MG63 (cell line): ENCODE measurements around the gene SPRY1. TPM values are rescaled to one million over a fixed set of nuclear protein-coding genes. Genes with fewer than 3 reads are reported as not detected.

Experiments used
- DNase-seq: peaks from one replicate; pipeline ENCODE4 v3.0.0-alpha.2; 2020
- H3K27me3 ChIP-seq: fragments of 250-450 bp; sonication (Bioruptor Pico); 2 replicates; pipeline ENCODE4 v1.5.1; 2020; ENCODE audit warnings: mild to moderate bottlenecking, moderate library complexity
- H3K36me3 ChIP-seq: fragments of 250-450 bp; sonication (Bioruptor Pico); 2 replicates; pipeline ENCODE4 v1.5.1; 2020; ENCODE audit warnings: mild to moderate bottlenecking, moderate library complexity
- H3K4me3 ChIP-seq: fragments of 250-450 bp; sonication (Bioruptor Pico); 2 replicates; pipeline ENCODE4 v1.5.1; 2020; ENCODE audit warnings: mild to moderate bottlenecking, moderate library complexity
- H3K9me3 ChIP-seq: fragments of 250-450 bp; sonication (Bioruptor Pico); 2 replicates; pipeline ENCODE4 v1.5.1; 2020; ENCODE audit warnings: mild to moderate bottlenecking, moderate library complexity
- total RNA-seq: library from RNA; depleted of rRNA; stranded (reverse); fragments of >200 nt; shearing (Covaris generic); gene quantifications from 2 replicates; pipeline ENCODE4 v1.2.3, GENCODE V29; 2014; ENCODE audit warnings: low replicate concordance; rRNA removed

The SPRY1 gene
- 1.9 and 2.0 TPM in 2 replicates for total RNA-seq

- no peaks in the 10 kb centered on the region for H3K9me3 ChIP-seq
- H3K4me3 ChIP-seq, result peak within 1 kb of the TSS; percentile 66
- H3K27me3 ChIP-seq, result no peaks in the 10 kb centered on the region
- peaks cover 1% of the 10 kb centered on the region; the same call in 1 of the 2 replicates for H3K36me3 ChIP-seq
- peak; percentile 88 for DNase-seq
Measured at GRCh38 chr4:123396307-123397143, at the start of gene SPRY1. TSS of gene SPRY1 (plus strand) at chr4:123396795. CDS start at chr4:123401592, 4,797 bp downstream.

GRCh38 chr4:123346951-123347350 is 49.6 kb upstream of the SPRY1 start:
- Histone ChIP-seq H3K27me3 (no peaks in the 10 kb centered on the region), H3K9me3 (no peaks in the 10 kb centered on the region), H3K36me3 (no peaks in the 10 kb centered on the region), H3K4me3 (no peak overlapping the region)
- DNase-seq, result no peak

- DNase-seq, result no peak
- H3K4me3 ChIP-seq, result no peak overlapping the region
- no peaks in the 10 kb centered on the region for H3K9me3 ChIP-seq
- no peaks in the 10 kb centered on the region for H3K27me3 ChIP-seq
- no peaks in the 10 kb centered on the region for H3K36me3 ChIP-seq
Measured at GRCh38 chr4:123348946-123349345, 47.6 kb upstream of the SPRY1 start.

- H3K4me3 ChIP-seq, result no peak overlapping the region
- no peak for DNase-seq
- H3K9me3 ChIP-seq, result no peaks in the 10 kb centered on the region
- H3K36me3 ChIP-seq, result no peaks in the 10 kb centered on the region
- H3K27me3 ChIP-seq, result no peaks in the 10 kb centered on the region
Measured at GRCh38 chr4:123349421-123350190, 47.0 kb upstream of the SPRY1 start.

- no peaks in the 10 kb centered on the region for H3K9me3 ChIP-seq
- DNase-seq, result no peak
- H3K27me3 ChIP-seq, result no peaks in the 10 kb centered on the region
- H3K36me3 ChIP-seq, result no peaks in the 10 kb centered on the region
- no peak overlapping the region for H3K4me3 ChIP-seq
Measured at GRCh38 chr4:123350191-123350544, 46.4 kb upstream of the SPRY1 start.

GRCh38 chr4:123350726-123351125 is 45.9 kb upstream of the SPRY1 start:
- H3K9me3 ChIP-seq, result no peaks in the 10 kb centered on the region
- no peak overlapping the region for H3K4me3 ChIP-seq
- H3K27me3 ChIP-seq, result no peaks in the 10 kb centered on the region
- no peak for DNase-seq
- no peaks in the 10 kb centered on the region for H3K36me3 ChIP-seq

- Histone ChIP-seq H3K27me3 (no peaks in the 10 kb centered on the region), H3K36me3 (no peaks in the 10 kb centered on the region), H3K4me3 (no peak overlapping the region), H3K9me3 (no peaks in the 10 kb centered on the region)
- no peak for DNase-seq
Measured at GRCh38 chr4:123351713-123352112, 44.9 kb upstream of the SPRY1 start.

- H3K36me3 ChIP-seq, result no peaks in the 10 kb centered on the region
- no peaks in the 10 kb centered on the region for H3K9me3 ChIP-seq
- H3K4me3 ChIP-seq, result no peak overlapping the region
- DNase-seq, result peak; percentile 45
- no peaks in the 10 kb centered on the region for H3K27me3 ChIP-seq
Measured at GRCh38 chr4:123352240-123352945, 44.2 kb upstream of the SPRY1 start.

GRCh38 chr4:123352966-123353365 is 43.6 kb upstream of the SPRY1 start:
- Histone ChIP-seq H3K4me3 (no peak overlapping the region), H3K27me3 (no peaks in the 10 kb centered on the region), H3K36me3 (no peaks in the 10 kb centered on the region), H3K9me3 (no peaks in the 10 kb centered on the region)
- no peak for DNase-seq

GRCh38 chr4:123353656-123354055 is 42.9 kb upstream of the SPRY1 start:
- Histone ChIP-seq H3K9me3 (no peaks in the 10 kb centered on the region), H3K4me3 (no peak overlapping the region)
- DNase-seq, result no peak

GRCh38 chr4:123354701-123355100 is 41.9 kb upstream of the SPRY1 start:
- Histone ChIP-seq H3K4me3 (no peak overlapping the region), H3K27me3 (no peaks in the 10 kb centered on the region), H3K36me3 (no peaks in the 10 kb centered on the region), H3K9me3 (no peaks in the 10 kb centered on the region)
- DNase-seq, result no peak

More at GRCh38 chr4:123353656-123354055, 42.9 kb upstream of the SPRY1 start:
- Histone ChIP-seq H3K27me3 (no peaks in the 10 kb centered on the region), H3K36me3 (no peaks in the 10 kb centered on the region)

- H3K9me3 ChIP-seq, result peaks cover under 1% of the 10 kb centered on the region; the same call in 1 of the 2 replicates
- no peaks in the 10 kb centered on the region for H3K36me3 ChIP-seq
- DNase-seq, result no peak
- H3K4me3 ChIP-seq, result no peak overlapping the region
- no peaks in the 10 kb centered on the region for H3K27me3 ChIP-seq
Measured at GRCh38 chr4:123356921-123357320, 39.7 kb upstream of the SPRY1 start.

- H3K4me3 ChIP-seq, result no peak overlapping the region
- no peaks in the 10 kb centered on the region for H3K27me3 ChIP-seq
- peaks cover 4% of the 10 kb centered on the region; the same call in 1 of the 2 replicates for H3K9me3 ChIP-seq
- no peaks in the 10 kb centered on the region for H3K36me3 ChIP-seq
- no peak for DNase-seq
Measured at GRCh38 chr4:123359449-123360315, 36.9 kb upstream of the SPRY1 start.

- Histone ChIP-seq H3K36me3 (no peaks in the 10 kb centered on the region), H3K9me3 (peaks cover 4% of the 10 kb centered on the region; the same call in 1 of the 2 replicates), H3K27me3 (no peaks in the 10 kb centered on the region), H3K4me3 (no peak overlapping the region)
- peak; percentile 20 for DNase-seq
Measured at GRCh38 chr4:123361195-123361861, 35.3 kb upstream of the SPRY1 start.

GRCh38 chr4:123362103-123362502 is 34.5 kb upstream of the SPRY1 start:
- Histone ChIP-seq H3K27me3 (no peaks in the 10 kb centered on the region), H3K9me3 (peaks cover 4% of the 10 kb centered on the region; the same call in 1 of the 2 replicates), H3K4me3 (no peak overlapping the region), H3K36me3 (no peaks in the 10 kb centered on the region)
- no peak for DNase-seq

GRCh38 chr4:123363729-123364128 is 32.9 kb upstream of the SPRY1 start:
- Histone ChIP-seq H3K27me3 (no peaks in the 10 kb centered on the region), H3K4me3 (no peak overlapping the region)

More at GRCh38 chr4:123363729-123364128, 32.9 kb upstream of the SPRY1 start:
- Histone ChIP-seq H3K36me3 (no peaks in the 10 kb centered on the region), H3K9me3 (peaks cover 4% of the 10 kb centered on the region; the same call in 1 of the 2 replicates)
- DNase-seq, result no peak
